BE2C (cell line): ENCODE results near the gene BOC.

Experiments
- DNase-seq: peaks from one replicate; pipeline ENCODE4 v3.0.0-alpha.2; 2020
- H3K27me3 ChIP-seq: fragments of 250-450 bp; sonication (Bioruptor Pico); 2 replicates; pipeline ENCODE4 v1.5.1; 2020; ENCODE audit warnings: mild to moderate bottlenecking
- H3K36me3 ChIP-seq: fragments of 250-450 bp; sonication (Bioruptor Pico); 2 replicates; pipeline ENCODE4 v1.5.1; 2020; ENCODE audit warnings: mild to moderate bottlenecking
- H3K4me1 ChIP-seq: fragments of 250-450 bp; sonication (Bioruptor Pico); 2 replicates; pipeline ENCODE4 v1.5.1; 2020
- H3K4me3 ChIP-seq: 2 replicates; pipeline ENCODE4 v1.5.1; 2011; ENCODE audit warnings: low read depth, low read length
- H3K9me3 ChIP-seq: fragments of 250-450 bp; sonication (Bioruptor Pico); 2 replicates; pipeline ENCODE4 v1.5.1; 2020
- CTCF ChIP-seq: IDR thresholded peaks from 2 replicates; pipeline ENCODE4 v1.5.1; 2012; ENCODE audit warnings: mild to moderate bottlenecking, low read depth, low read length

BOC gene

GRCh38 chr3:113273604-113274378 is 62.4 kb downstream of the BOC start:
- peaks cover 9% of the 10 kb centered on the region for H3K4me1 ChIP-seq
- H3K4me3 ChIP-seq, result no peak overlapping the region
- no peak for TF ChIP-seq CTCF
- no peaks in the 10 kb centered on the region for H3K27me3 ChIP-seq
- no peaks in the 10 kb centered on the region for H3K9me3 ChIP-seq
- no peak for DNase-seq
- no peaks in the 10 kb centered on the region for H3K36me3 ChIP-seq

GRCh38 chr3:113274425-113275257 is 63.3 kb downstream of the BOC start:
- Histone ChIP-seq H3K36me3 (no peaks in the 10 kb centered on the region), H3K4me3 (no peak overlapping the region), H3K4me1 (peaks cover 9% of the 10 kb centered on the region), H3K9me3 (no peaks in the 10 kb centered on the region), H3K27me3 (no peaks in the 10 kb centered on the region)
- TF ChIP-seq CTCF, result no peak
- DNase-seq, result no peak

- peaks cover 9% of the 10 kb centered on the region for H3K4me1 ChIP-seq
- H3K36me3 ChIP-seq, result no peaks in the 10 kb centered on the region
- no peaks in the 10 kb centered on the region for H3K9me3 ChIP-seq
- TF ChIP-seq CTCF, result no peak
- no peak for DNase-seq
- H3K4me3 ChIP-seq, result no peak overlapping the region
- H3K27me3 ChIP-seq, result no peaks in the 10 kb centered on the region
These were observed 63.9 kb downstream of the BOC start for GRCh38 chr3:113275258-113275556.

GRCh38 chr3:113275583-113275928 is 64.2 kb downstream of the BOC start:
- Histone ChIP-seq H3K9me3 (no peaks in the 10 kb centered on the region), H3K36me3 (no peaks in the 10 kb centered on the region), H3K27me3 (no peaks in the 10 kb centered on the region), H3K4me1 (peaks cover 9% of the 10 kb centered on the region), H3K4me3 (no peak overlapping the region)
- TF ChIP-seq CTCF, result no peak
- no peak for DNase-seq

GRCh38 chr3:113275929-113276750 is 64.8 kb downstream of the BOC start:
- Histone ChIP-seq H3K36me3 (no peaks in the 10 kb centered on the region), H3K4me1 (peaks cover 9% of the 10 kb centered on the region), H3K4me3 (no peak overlapping the region), H3K9me3 (no peaks in the 10 kb centered on the region), H3K27me3 (no peaks in the 10 kb centered on the region)
- no peak for DNase-seq
- TF ChIP-seq CTCF, result peak; percentile 9; the same call in 1 of the 2 replicates

- Histone ChIP-seq H3K4me1 (peaks cover 6% of the 10 kb centered on the region), H3K4me3 (no peak overlapping the region), H3K36me3 (no peaks in the 10 kb centered on the region), H3K27me3 (no peaks in the 10 kb centered on the region), H3K9me3 (no peaks in the 10 kb centered on the region)
- DNase-seq, result no peak
- no peak for TF ChIP-seq CTCF
These were observed 65.4 kb downstream of the BOC start for GRCh38 chr3:113276751-113277080.
